Adrenal gland (tissue), 12 donors: ENCODE data around the gene CYFIP1. TPM values are rescaled to one million over a fixed set of nuclear protein-coding genes. Genes with fewer than 3 reads are reported as not detected.

Experiments
- DNase-seq, 7 donors: peaks; one replicate each; pipeline ENCODE4 v3.0.0-alpha.2; 2019 to 2020
- H3K27ac ChIP-seq, 5 donors: fragments of 200-600 bp; sonication (generic) in 4 of 5; 1 replicate in 3 of 5; 2 replicates in 2 of 5; pipeline versions ENCODE4 v1.5.1 to v1.8.0; 2016 to 2020; ENCODE audit warnings: mild to moderate bottlenecking in 1 of 5
- H3K27me3 ChIP-seq: fragments of 200-600 bp; 2 replicates; pipeline ENCODE4 v1.8.0; 2021
- H3K36me3 ChIP-seq, 2 donors: fragments of 200-600 bp; replicated peaks in 1 of 2; 1 replicate in 1 of 2; 2 replicates in 1 of 2; pipeline versions ENCODE4 v1.5.1 to v1.8.0; 2018 to 2022
- H3K4me1 ChIP-seq, 2 donors: fragments of 200-600 bp; replicated peaks in 1 of 2; 1 replicate in 1 of 2; 2 replicates in 1 of 2; pipeline versions ENCODE4 v1.5.1 to v1.8.0; 2018 to 2021
- H3K4me3 ChIP-seq, 4 donors: fragments of 200-600 bp; sonication (generic) in 3 of 4; one replicate each; pipeline ENCODE4 v1.5.1; 2016 to 2018
- H3K9me3 ChIP-seq, 3 donors: fragments of 200-600 bp; sonication (generic) in 1 of 3; replicated peaks in 1 of 3; 1 replicate in 2 of 3; 2 replicates in 1 of 3; pipeline versions ENCODE4 v1.5.1 to v1.8.0; 2016 to 2021
- CTCF ChIP-seq, 6 experiments: fragments of 450-650 bp in 4 of 6; fragments of 200-600 bp in 2 of 6; sonication (generic) in 1 of 6; IDR thresholded peaks; 1 replicate in 5 of 6; 2 replicates in 1 of 6; pipeline versions ENCODE4 v1.5.1 to v1.8.0; 2016 to 2021; ENCODE audit warnings: antibody characterized with exemption in 6 of 6, mild to moderate bottlenecking in 2 of 6, moderate library complexity in 1 of 6
- POLR2A ChIP-seq, 2 donors: fragments of 450-650 bp; IDR thresholded peaks; one replicate each; pipeline ENCODE4 v1.6.1; 2017; ENCODE audit warnings: antibody characterized with exemption in 2 of 2, mild to moderate bottlenecking in 2 of 2, moderate library complexity in 1 of 2
- WGBS, 4 donors: extraction: QIAGEN DNeasy Blood & Tissue Kit in 2 of 4; methylation state at CpG; one replicate each; pipeline versions ENCODE4 v1.1.5 to v1.1.7; 2013 to 2017; 5-methylcytosine and 5-hydroxymethylcytosine counted together
- intact Hi-C, 2 donors: fragments of 100-400 bp; cut with DNase I; formaldehyde crosslinking; loops; one replicate each; pipeline versions ENCODE4 v1.14.1 to v1.15.0; 2022 to 2023
- polyA plus RNA-seq, 3 donors: library from polyadenylated mRNA; stranded (reverse); fragments of 200-250 nt in 2 of 3; fragments of 350-450 nt in 1 of 3; fragmentation: Illumina TruSeq in 1 of 3; extraction: RNeasy Lipid Tissue Mini Kit (QIAGEN cat#74804) in 1 of 3; gene quantifications; one replicate each; pipeline ENCODE4 v1.2.3, GENCODE V29; 2013 to 2014
- total RNA-seq, 9 donors: library from RNA; depleted of rRNA in 4 of 9; stranded (reverse); fragments of >200 nt in 4 of 9; fragments of 120-200 nt in 1 of 9; fragmentation: NEBNext Ultra II Directional in 1 of 9; extraction: Animal tissue kit (Norgen Biotek cat#: 25700) in 1 of 9; gene quantifications; one replicate each; pipeline versions ENCODE4 v1.1.0 to v1.2.4, GENCODE V29; 2013 to 2023
- donor health status: healthy with polysubstance abuse.
- donor health status: Bipolar disorder and iron deficiency.
- donor health status: DM: yes; HTN: yes; CAD: no.
- donor health status: DM: no; HTN: no; CAD: no.
- donor health status: DM: no; HTN: no; CAD: no.
- donor health status: DM: yes; HTN: yes; CAD: no.

CYFIP1 gene
- total and polyA plus RNA-seq, 12 donors = 21.2 to 124 (median 85.0) TPM

DNA sequence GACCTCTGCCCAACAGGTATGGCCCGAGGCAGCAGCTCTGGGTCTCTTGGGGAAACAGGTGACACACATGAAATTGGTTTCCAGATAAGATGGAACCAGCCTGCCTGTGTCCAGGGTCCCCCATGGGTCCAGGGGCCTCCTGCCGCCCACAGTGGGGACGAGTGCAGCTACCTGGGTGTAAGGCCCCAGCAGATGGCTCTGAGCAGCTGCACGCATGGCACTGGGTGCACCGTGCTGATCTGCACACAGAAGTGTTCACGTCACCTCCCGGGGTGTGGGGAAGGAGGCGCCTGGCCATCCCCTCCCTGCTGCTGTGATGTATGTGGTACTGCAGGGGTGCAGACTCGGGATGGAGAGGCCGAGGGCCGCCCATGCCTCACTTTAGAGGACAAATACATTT, 78.1 kb downstream of the CYFIP1 start:
- Histone ChIP-seq H3K4me1 (no peaks in the 10 kb centered on the region), H3K27me3 (no peaks in the 10 kb centered on the region), H3K27ac (no peak overlapping the region), H3K36me3 (peaks cover 0 to 45% of the 10 kb centered on the region in 2 donors), H3K4me3 (no peak overlapping the region), H3K9me3 (no peaks in the 10 kb centered on the region)
- intact Hi-C loops = no loop called here
- WGBS, 4 donors = 89 to 94% (median 92%) methylated on average over 10 to 11 of the region's 11 CpGs
- TF ChIP-seq POLR2A (IDR thresholded peaks at IDR 0.05) (no peak), CTCF (IDR thresholded peaks at IDR 0.05) (no peak)
- no peak for DNase-seq

GRCh38 chr15:22895465-22896190, 84.5 kb downstream of the CYFIP1 start:
- intact Hi-C loops = no loop called here
- H3K27ac ChIP-seq = no peak overlapping the region
- no peaks in the 10 kb centered on the region for H3K4me1 ChIP-seq
- TF ChIP-seq POLR2A (IDR thresholded peaks at IDR 0.05) (no peak), CTCF (IDR thresholded peaks at IDR 0.05) (no peak)
- H3K27me3 ChIP-seq = no peaks in the 10 kb centered on the region
- no peaks in the 10 kb centered on the region for H3K9me3 ChIP-seq
- peaks cover 0 to 50% of the 10 kb centered on the region in 2 donors for H3K36me3 ChIP-seq
- WGBS, 4 donors = 94 to 97% (median 95%) methylated on average over 2 to 10 of the region's 10 CpGs
- no peak overlapping the region for H3K4me3 ChIP-seq
- no peak for DNase-seq

DNA sequence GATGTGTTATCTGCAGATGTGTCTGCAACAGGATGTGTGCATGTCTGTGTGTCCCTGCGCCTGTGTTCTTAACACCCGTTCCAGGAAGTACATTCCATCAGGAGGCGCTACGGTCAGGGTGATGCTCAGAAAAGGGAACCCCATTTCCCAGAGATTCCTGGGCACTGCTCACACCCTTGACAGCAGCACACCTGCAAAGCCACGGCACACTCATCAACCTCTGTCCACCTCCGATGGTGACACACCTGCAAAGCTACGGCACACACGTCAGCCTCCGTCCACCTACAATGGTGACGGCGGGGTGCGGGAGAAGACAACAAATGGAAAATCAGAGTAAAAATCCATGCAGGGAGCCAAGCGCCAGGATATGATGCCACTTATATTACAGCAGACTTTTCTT, 86.3 kb downstream of the CYFIP1 start:
- Histone ChIP-seq H3K27me3 (no peaks in the 10 kb centered on the region), H3K9me3 (no peaks in the 10 kb centered on the region), H3K27ac (no peak overlapping the region), H3K4me3 (no peak overlapping the region), H3K4me1 (no peaks in the 10 kb centered on the region), H3K36me3 (peaks cover 0 to 48% of the 10 kb centered on the region in 2 donors)
- no peak for DNase-seq
- TF ChIP-seq CTCF (IDR thresholded peaks at IDR 0.05) = no peak
- no peak for TF ChIP-seq POLR2A (IDR thresholded peaks at IDR 0.05)
- intact Hi-C loops = no loop called here
- WGBS, 4 donors = 93 to 97% (median 95%) methylated on average over 9 to 13 of the region's 13 CpGs

GRCh38 chr15:22893081-22893480, 87.1 kb downstream of the CYFIP1 start:
- intact Hi-C loops = no loop called here
- Histone ChIP-seq H3K4me1 (no peaks in the 10 kb centered on the region), H3K9me3 (no peaks in the 10 kb centered on the region), H3K27ac (no peak overlapping the region), H3K4me3 (no peak overlapping the region), H3K27me3 (no peaks in the 10 kb centered on the region), H3K36me3 (peaks cover 0 to 48% of the 10 kb centered on the region in 2 donors)
- WGBS, 4 donors = 93 to 98% (median 95%) methylated on average over 14 to 17 of the region's 17 CpGs
- no peak for DNase-seq
- TF ChIP-seq POLR2A (IDR thresholded peaks at IDR 0.05) (no peak), CTCF (IDR thresholded peaks at IDR 0.05) (no peak)
